Tibial nerve (tissue), 3 donors: ENCODE data around the gene GALK1.

Source experiments
- POLR2A ChIP-seq, 2 donors: fragments of 450-650 bp; IDR thresholded peaks; one replicate each; pipeline ENCODE4 v1.6.1; 2017; ENCODE audit warnings: antibody characterized with exemption in 2 of 2, mild to moderate bottlenecking in 2 of 2, moderate library complexity in 2 of 2
- TF ChIP-seq, protein P1 (sequence below), 5 experiments: fragments of 200-600 bp in 3 of 5; fragments of 450-650 bp in 2 of 5; sonication (generic) in 3 of 5; IDR thresholded peaks; one replicate each; pipeline ENCODE4 v1.5.1; 2016 to 2019; ENCODE audit warnings: antibody characterized with exemption in 5 of 5, mild to moderate bottlenecking in 3 of 5, moderate library complexity in 2 of 5

DNA sequence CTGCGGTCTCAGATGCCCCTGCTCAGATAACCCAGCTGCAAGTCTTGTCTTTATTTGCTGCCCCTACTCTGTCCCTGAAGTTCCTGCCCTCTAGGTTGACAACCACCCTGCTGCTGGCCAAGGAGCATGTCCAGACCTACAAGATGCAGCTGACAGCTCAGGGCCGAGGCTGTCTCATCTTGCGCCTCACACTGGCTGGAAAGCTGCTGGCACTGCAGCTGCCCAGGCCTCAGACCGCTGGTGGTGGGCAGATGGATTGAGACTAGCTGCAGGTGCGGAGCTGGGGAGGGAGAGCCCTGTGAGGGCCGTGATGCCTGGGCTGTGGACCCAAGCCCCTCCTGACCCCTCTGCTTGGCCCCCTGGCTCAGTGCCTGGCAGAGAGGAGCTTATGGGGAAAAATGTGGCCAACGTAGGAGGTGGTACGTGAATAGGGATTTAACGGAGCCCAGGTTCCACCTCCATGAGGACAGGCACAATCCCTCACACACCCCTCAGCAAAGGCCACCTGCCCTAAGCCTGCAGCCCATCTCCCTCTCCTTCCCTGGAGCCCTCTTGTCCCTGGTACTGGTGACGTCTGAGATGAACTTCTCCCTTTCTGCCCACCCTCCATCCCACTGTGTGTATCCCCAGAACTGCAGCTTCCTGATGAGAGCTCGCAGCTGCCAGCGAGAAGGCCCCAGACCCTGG lies 8.3 kb upstream of the GALK1 start:
- TF ChIP-seq, protein P1, sequence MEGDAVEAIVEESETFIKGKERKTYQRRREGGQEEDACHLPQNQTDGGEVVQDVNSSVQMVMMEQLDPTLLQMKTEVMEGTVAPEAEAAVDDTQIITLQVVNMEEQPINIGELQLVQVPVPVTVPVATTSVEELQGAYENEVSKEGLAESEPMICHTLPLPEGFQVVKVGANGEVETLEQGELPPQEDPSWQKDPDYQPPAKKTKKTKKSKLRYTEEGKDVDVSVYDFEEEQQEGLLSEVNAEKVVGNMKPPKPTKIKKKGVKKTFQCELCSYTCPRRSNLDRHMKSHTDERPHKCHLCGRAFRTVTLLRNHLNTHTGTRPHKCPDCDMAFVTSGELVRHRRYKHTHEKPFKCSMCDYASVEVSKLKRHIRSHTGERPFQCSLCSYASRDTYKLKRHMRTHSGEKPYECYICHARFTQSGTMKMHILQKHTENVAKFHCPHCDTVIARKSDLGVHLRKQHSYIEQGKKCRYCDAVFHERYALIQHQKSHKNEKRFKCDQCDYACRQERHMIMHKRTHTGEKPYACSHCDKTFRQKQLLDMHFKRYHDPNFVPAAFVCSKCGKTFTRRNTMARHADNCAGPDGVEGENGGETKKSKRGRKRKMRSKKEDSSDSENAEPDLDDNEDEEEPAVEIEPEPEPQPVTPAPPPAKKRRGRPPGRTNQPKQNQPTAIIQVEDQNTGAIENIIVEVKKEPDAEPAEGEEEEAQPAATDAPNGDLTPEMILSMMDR (IDR thresholded peaks at IDR 0.05): no peak
- no peak for TF ChIP-seq POLR2A (IDR thresholded peaks at IDR 0.05)
